SJSA1 (cell line): Measurements from ENCODE around the gene VEPH1. TPM values are rescaled to one million over a fixed set of nuclear protein-coding genes. Genes with fewer than 3 reads are reported as not detected.

ENCODE experiments used
- DNase-seq, 2 experiments: peaks; one replicate each; pipeline ENCODE4 v3.0.0-alpha.2; 2015 to 2020; ENCODE audit warnings: low spot score in 2 of 2, low read depth in 1 of 2
- H3K27ac ChIP-seq: fragments of 250-450 bp; sonication (Bioruptor Pico); 2 replicates; pipeline ENCODE4 v1.5.1; 2020; ENCODE audit warnings: mild to moderate bottlenecking, moderate library complexity
- H3K27me3 ChIP-seq: fragments of 250-450 bp; sonication (Bioruptor Pico); replicated peaks from 2 replicates; pipeline ENCODE4 v1.5.1; 2020; ENCODE audit warnings: mild to moderate bottlenecking, moderate library complexity
- H3K36me3 ChIP-seq: fragments of 250-450 bp; sonication (Bioruptor Pico); 2 replicates; pipeline ENCODE4 v1.5.1; 2020; ENCODE audit warnings: mild to moderate bottlenecking
- H3K4me1 ChIP-seq: fragments of 250-450 bp; sonication (Bioruptor Pico); replicated peaks from 2 replicates; pipeline ENCODE4 v1.6.1; 2021; ENCODE audit warnings: mild to moderate bottlenecking
- H3K4me3 ChIP-seq: fragments of 250-450 bp; sonication (Bioruptor Pico); 2 replicates; pipeline ENCODE4 v1.5.1; 2020; ENCODE audit warnings: mild to moderate bottlenecking
- H3K9me3 ChIP-seq: fragments of 250-450 bp; sonication (Bioruptor Pico); replicated peaks from 2 replicates; pipeline ENCODE4 v1.5.1; 2020; ENCODE audit warnings: mild to moderate bottlenecking
- total RNA-seq: library from RNA; depleted of rRNA; stranded (reverse); fragments of >200 nt; shearing (Covaris generic); gene quantifications from 2 replicates; pipeline ENCODE4 v1.2.3, GENCODE V29; 2014

VEPH1 gene
- total RNA-seq, 1 experiment from 2014 or later = 14.3 TPM

- Histone ChIP-seq H3K4me3 (no peak overlapping the region), H3K9me3 (no peaks in the 10 kb centered on the region), H3K27ac (no peak overlapping the region), H3K4me1 (no peaks in the 10 kb centered on the region), H3K27me3 (no peaks in the 10 kb centered on the region), H3K36me3 (no peaks in the 10 kb centered on the region)
- no peak for DNase-seq
These were observed 10.4 kb upstream of the VEPH1 start for GRCh38 chr3:157513585-157513984.

DNA sequence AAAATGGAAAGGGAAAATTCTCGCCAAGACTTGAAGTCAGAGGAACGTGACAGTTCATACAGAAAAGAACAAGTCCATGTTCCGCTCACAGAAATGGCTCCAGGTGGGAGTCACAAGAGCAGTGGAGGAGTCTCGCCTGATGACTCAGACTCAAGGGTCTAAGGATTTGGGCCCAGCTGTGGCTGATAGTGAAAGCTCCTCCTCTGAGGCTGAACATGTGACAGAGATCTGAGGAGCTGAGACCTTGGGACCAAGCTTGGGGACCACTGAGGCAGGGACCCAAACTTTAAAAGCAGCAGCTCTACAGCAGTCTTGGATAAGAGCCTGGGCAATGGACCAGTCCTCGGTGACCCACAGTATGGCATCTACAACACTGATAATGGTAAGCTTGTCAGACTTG lies 9.3 kb upstream of the VEPH1 start:
- DNase-seq = no peak

DNA sequence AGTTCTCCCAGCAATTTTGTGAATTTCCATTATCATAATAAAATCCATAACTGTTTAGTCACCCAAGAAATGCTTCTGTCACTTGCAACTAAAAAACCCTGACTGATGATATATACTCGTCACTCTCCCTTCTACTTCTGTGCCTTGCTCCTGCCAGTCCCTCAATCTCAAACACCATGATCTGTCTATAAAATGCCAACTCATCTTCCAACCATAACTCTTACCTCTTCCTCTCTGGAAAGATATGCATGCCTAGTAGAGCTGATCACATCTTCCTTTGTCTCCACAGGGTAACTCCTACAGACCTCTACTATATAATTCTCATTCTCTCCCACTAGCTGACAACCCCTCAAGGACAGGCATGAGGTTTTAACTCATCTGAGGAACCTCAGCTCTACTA lies 5.2 kb upstream of the VEPH1 start:
- no peaks in the 10 kb centered on the region for H3K27me3 ChIP-seq

More for the DNA sequence above, 9.3 kb upstream of the VEPH1 start:
- H3K9me3 ChIP-seq = no peaks in the 10 kb centered on the region
- no peak overlapping the region for H3K27ac ChIP-seq
- no peaks in the 10 kb centered on the region for H3K36me3 ChIP-seq
- no peaks in the 10 kb centered on the region for H3K27me3 ChIP-seq
- no peaks in the 10 kb centered on the region for H3K4me1 ChIP-seq
- H3K4me3 ChIP-seq = no peak overlapping the region

GRCh38 chr3:157501863-157502262 lies 1.4 kb downstream of the VEPH1 start:
- Histone ChIP-seq H3K27me3 (no peaks in the 10 kb centered on the region; the same call in 1 of the 2 replicates), H3K27ac (no peak overlapping the region), H3K4me3 (no peak overlapping the region), H3K9me3 (no peaks in the 10 kb centered on the region), H3K36me3 (no peaks in the 10 kb centered on the region), H3K4me1 (no peaks in the 10 kb centered on the region)
- no peak for DNase-seq

More for the DNA sequence above, 5.2 kb upstream of the VEPH1 start:
- no peak for DNase-seq
- no peak overlapping the region for H3K4me3 ChIP-seq
- no peaks in the 10 kb centered on the region for H3K36me3 ChIP-seq
- no peak overlapping the region for H3K27ac ChIP-seq
- no peaks in the 10 kb centered on the region for H3K4me1 ChIP-seq
- H3K9me3 ChIP-seq = no peaks in the 10 kb centered on the region

DNA sequence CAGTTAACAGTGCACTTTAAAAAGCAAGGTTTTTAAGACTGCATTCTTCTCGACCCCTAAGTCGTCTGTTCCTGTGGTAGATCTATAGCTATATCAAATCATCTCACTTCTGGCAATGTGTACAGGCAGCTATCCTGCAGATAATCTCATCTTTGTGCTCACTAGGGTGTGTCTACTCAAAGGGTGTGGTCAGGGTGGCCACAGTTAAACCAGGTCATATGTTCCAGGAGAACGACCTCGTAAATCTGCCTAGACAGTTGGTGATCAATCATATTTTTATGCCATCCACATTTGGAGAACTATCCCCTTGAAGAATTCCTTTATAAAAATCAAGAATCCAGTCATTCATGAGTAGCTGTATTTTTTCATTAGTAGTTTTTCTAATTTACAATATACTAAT lies 3.0 kb downstream of the VEPH1 start:
- H3K27ac ChIP-seq = no peak overlapping the region
- H3K4me3 ChIP-seq = no peak overlapping the region
- H3K9me3 ChIP-seq = no peaks in the 10 kb centered on the region
- no peaks in the 10 kb centered on the region; the same call in 1 of the 2 replicates for H3K27me3 ChIP-seq
- no peaks in the 10 kb centered on the region; the same call in 1 of the 2 replicates for H3K4me1 ChIP-seq
- no peaks in the 10 kb centered on the region for H3K36me3 ChIP-seq
- DNase-seq = no peak

DNA sequence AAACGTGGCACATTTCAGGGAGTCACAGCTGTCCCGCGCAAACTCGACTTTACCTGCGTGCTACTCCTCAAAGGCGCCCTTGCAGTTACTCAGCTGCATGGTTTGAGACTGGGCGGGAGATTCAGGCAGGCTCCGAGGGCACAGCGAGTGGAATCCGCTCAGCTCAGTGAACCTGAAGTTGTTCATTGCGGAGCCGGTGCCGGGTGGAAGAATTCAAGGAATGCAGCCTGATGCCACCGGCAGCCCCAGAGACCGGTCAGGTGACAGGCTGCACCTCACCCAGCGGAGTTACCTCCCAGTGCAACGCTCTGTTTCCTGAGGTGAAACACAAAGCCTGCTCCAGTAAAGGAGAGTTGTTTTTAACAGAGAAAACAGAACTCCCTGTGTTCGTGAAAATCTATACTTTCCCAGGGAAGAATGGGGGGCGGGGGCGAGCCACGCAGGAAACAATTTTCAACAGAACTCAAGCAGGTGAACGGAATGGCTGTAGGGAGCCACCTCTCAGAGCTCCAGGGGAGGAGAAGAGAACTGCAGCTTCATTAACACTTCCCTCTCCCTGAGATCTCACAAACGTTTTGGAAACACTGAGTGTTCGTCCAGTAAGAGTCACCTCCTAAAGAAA lies 3.8 kb downstream of the VEPH1 start:
- no peak overlapping the region for H3K4me3 ChIP-seq
- H3K9me3 ChIP-seq = no peaks in the 10 kb centered on the region
- no peak for DNase-seq
- no peaks in the 10 kb centered on the region for H3K36me3 ChIP-seq
- H3K27ac ChIP-seq = no peak overlapping the region
- H3K4me1 ChIP-seq = no peaks in the 10 kb centered on the region; the same call in 1 of the 2 replicates
- no peaks in the 10 kb centered on the region; the same call in 1 of the 2 replicates for H3K27me3 ChIP-seq

DNA sequence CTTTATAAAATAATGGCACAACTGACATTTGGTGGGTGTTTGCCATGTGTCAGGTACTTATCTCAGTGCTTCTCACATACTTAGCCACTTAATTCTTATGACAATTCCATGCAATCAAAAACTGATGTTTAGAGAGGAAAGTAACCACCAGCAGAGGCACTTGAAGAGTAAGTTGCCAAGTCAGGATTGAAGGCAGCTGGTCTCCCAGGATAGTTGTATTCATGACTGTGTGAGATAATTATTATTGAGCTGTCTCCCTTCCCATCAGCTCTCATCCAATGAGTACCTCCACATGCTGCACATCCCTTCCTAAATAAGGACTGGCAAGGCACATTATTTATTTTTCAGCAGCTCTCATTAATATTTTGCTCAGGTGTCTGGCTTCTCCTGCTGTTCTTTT lies 4.8 kb downstream of the VEPH1 start:
- Histone ChIP-seq H3K36me3 (no peaks in the 10 kb centered on the region), H3K4me3 (no peak overlapping the region), H3K27ac (no peak overlapping the region), H3K27me3 (no peaks in the 10 kb centered on the region; the same call in 1 of the 2 replicates), H3K9me3 (no peaks in the 10 kb centered on the region), H3K4me1 (no peaks in the 10 kb centered on the region; the same call in 1 of the 2 replicates)
- no peak for DNase-seq

DNA sequence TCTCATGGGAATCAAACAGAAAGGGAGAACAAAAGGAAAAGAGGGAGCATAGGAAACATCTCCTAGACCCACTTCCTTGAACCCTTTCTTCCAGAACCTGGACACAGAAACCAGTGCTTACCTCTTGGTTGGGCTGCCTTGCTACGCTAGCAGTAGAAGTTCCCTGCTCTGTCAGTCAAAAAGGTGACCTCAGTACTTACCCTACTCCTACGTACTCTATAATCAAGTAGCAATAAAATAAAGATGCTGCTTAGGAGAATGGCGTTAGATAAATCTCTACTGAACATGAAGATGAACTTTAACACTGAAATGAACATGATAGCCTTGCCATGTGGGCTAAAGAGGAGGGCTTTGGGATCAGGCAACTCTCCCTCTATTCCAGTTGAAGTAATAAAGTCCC lies 7.4 kb downstream of the VEPH1 start:
- Histone ChIP-seq H3K4me3 (no peak overlapping the region), H3K27me3 (no peaks in the 10 kb centered on the region), H3K36me3 (no peaks in the 10 kb centered on the region), H3K4me1 (no peaks in the 10 kb centered on the region; the same call in 1 of the 2 replicates), H3K27ac (no peak overlapping the region), H3K9me3 (no peaks in the 10 kb centered on the region)
- no peak for DNase-seq

- DNase-seq = no peak
- H3K27ac ChIP-seq = no peak overlapping the region
These were observed 8.5 kb downstream of the VEPH1 start for GRCh38 chr3:157494581-157495281.

GRCh38 chr3:157493627-157494550 lies 9.3 kb downstream of the VEPH1 start:
- Histone ChIP-seq H3K4me3 (no peak overlapping the region), H3K27ac (no peak overlapping the region), H3K4me1 (no peaks in the 10 kb centered on the region; the same call in 1 of the 2 replicates), H3K27me3 (no peaks in the 10 kb centered on the region), H3K9me3 (no peaks in the 10 kb centered on the region), H3K36me3 (no peaks in the 10 kb centered on the region)
- DNase-seq = peak in 1 of 2 experiments; percentile 64

More at GRCh38 chr3:157494581-157495281, 8.5 kb downstream of the VEPH1 start:
- Histone ChIP-seq H3K9me3 (no peaks in the 10 kb centered on the region), H3K36me3 (no peaks in the 10 kb centered on the region), H3K4me3 (no peak overlapping the region), H3K4me1 (no peaks in the 10 kb centered on the region; the same call in 1 of the 2 replicates), H3K27me3 (no peaks in the 10 kb centered on the region)

DNA sequence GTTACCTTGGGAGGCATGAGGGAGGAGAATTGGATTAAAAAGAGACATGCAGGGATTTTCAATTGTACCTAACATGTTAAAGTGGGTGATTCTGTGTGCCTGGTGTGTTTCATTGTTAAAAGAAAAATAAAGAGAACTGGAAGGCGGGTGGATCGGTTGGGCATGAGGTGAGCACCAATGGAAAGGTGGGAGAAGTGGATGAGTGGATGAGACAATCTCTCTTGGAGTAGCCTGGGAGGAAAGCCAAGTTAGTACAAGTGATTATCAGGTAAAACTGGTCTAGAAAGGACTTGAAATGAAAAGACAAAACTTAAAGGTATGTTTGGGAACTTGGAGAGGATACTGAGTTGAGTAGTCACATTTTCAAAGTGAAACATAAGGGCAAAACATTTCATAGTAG lies 12.1 kb downstream of the VEPH1 start:
- Histone ChIP-seq H3K36me3 (no peaks in the 10 kb centered on the region), H3K27ac (no peak overlapping the region), H3K4me3 (no peak overlapping the region), H3K9me3 (no peaks in the 10 kb centered on the region), H3K4me1 (no peaks in the 10 kb centered on the region), H3K27me3 (no peaks in the 10 kb centered on the region)
- DNase-seq = no peak

GRCh38 chr3:157488144-157488543 lies 15.1 kb downstream of the VEPH1 start:
- Histone ChIP-seq H3K4me1 (no peaks in the 10 kb centered on the region), H3K4me3 (no peak overlapping the region), H3K9me3 (no peaks in the 10 kb centered on the region), H3K36me3 (no peaks in the 10 kb centered on the region), H3K27ac (no peak overlapping the region), H3K27me3 (no peaks in the 10 kb centered on the region)
- no peak for DNase-seq

- Histone ChIP-seq H3K27me3 (no peaks in the 10 kb centered on the region), H3K4me3 (no peak overlapping the region), H3K36me3 (no peaks in the 10 kb centered on the region), H3K9me3 (no peaks in the 10 kb centered on the region), H3K4me1 (no peaks in the 10 kb centered on the region), H3K27ac (no peak overlapping the region)
- DNase-seq = no peak
These were observed 15.9 kb downstream of the VEPH1 start for GRCh38 chr3:157487339-157487738.
